Stimulated activated CD4-positive, alpha-beta T cell treated with anti-CD3 and anti-CD28 coated beads, Interleukin-4, amount 100 ng/mL, for 1 hour (primary cell): ENCODE results near the gene PPP6R3.
"Not testable (repeated sequence)": the region's sequence is repeated elsewhere in the genome, so short reads cannot be mapped to it uniquely, and the experiment has no call there.

Experiments
- DNase-seq: peaks from one replicate; pipeline ENCODE4 v3.0.0-alpha.2; 2020

The PPP6R3 gene

DNA sequence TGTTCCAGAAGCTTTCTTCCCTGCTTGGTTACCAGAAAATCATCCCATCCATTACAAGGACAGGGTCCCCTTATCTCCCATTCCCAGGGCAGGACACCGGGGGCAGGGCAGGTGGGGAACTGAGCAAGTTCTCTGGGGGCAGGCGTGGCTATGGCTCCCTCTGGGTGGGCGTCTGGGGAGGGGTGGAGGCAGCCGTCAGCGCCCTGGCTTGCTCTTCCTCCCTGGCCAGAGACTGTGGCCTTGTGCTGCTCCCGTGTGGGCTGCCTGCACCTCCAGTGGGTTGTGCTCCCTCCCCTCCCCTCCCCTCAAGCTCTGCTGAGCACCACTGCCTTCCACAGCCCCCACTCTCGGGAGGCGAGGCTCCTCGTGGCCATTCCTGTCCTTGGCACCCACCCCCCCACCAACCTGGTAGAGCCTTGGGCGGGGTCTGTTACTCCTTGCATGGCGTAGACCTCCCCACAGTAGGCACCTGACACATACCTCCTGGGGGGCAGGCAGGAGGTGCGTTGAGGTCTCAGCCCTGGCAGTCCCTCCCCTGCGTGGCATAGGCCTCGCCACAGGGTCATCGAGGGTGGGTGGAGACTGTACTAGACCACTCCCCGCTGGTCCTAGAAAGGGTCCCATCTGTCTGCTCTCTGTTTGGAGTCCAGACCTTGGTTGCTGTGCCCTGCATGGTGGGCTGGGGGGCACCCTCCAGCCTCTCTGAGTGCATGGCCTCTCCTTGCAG lies 24.2 kb upstream of the PPP6R3 start:
- DNase-seq = no peak

DNA sequence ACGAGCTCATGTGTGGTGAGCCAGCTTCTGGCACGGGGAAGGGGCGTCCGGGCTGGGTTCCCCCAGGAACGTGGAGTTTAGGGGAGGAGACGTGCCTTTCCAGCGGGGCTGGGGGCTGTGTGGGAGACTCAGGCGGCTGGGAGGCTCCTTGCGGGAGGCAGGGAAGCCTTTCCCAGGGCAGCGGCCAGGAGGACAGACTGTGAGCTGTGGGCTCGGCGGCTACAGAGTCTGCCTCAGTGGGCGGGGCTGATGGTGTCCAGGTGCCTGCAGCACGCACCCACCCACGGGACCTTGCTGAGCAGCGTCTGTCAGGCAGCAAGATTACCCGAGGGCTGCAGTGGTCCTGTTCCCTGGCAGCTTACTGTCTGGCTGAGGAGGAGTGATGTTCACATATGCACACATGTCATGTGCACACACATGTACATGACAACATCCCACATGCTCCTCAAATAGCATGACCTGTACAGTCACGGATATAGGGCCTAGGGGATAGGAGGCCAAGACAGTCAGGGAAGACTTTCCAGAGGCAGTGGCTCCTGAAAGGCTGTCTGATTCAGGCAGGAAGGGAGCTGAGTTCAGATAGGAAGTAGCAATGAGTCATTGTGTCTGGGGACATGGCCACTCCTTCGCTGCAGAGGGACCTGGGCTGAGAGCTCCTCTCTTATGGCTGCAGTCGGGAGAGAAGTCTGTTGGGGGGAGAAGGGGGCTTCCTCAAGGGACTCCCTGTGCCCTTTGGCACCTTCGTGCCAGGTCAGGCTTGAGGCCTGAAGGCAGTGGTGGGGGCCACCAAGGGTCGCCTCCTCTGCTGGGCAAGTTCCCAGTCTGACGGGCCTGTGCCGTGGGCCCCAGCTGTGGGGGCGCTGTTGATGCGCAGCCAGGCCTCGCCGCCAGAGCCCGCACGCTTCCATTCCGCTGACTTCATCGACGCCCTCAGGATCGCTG lies 23.3 kb upstream of the PPP6R3 start:
- no peak for DNase-seq

DNA sequence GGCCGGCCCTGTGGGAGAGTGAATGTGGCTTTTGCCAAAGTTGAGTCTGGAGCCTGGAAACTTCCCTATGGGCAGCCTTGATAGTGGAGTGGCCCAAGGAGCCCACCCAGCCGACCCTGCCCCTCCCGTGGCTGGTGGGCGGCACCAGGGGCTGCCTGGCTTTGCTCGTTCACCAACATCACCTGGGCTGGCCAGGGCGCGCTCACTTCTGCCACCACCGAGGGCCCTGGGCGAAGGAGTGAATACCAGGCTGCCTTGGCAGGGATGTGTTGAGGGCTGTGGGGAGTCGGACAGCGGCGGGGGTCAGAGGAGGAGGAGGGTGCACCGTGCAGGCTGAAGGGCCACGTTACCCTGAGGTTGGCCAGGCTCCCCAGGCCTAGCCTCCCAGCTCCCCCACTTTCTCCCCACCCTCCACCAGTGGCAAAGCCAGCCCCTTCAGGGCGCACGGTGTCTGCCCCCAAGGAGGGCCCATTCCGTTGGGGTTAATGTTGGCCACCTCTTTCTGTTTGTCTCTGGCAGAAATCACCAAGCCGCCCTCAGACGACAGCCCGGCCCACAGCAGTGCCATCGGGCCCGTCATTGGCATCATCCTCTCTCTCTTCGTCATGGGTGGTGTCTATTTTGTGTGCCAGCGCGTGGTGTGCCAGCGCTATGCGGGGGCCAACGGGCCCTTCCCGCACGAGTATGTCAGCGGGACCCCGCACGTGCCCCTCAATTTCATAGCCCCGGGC lies 22.5 kb upstream of the PPP6R3 start:
- no peak for DNase-seq

- no peak for DNase-seq
These were observed 21.8 kb upstream of the PPP6R3 start for GRCh38 chr11:68438658-68439259.

DNA sequence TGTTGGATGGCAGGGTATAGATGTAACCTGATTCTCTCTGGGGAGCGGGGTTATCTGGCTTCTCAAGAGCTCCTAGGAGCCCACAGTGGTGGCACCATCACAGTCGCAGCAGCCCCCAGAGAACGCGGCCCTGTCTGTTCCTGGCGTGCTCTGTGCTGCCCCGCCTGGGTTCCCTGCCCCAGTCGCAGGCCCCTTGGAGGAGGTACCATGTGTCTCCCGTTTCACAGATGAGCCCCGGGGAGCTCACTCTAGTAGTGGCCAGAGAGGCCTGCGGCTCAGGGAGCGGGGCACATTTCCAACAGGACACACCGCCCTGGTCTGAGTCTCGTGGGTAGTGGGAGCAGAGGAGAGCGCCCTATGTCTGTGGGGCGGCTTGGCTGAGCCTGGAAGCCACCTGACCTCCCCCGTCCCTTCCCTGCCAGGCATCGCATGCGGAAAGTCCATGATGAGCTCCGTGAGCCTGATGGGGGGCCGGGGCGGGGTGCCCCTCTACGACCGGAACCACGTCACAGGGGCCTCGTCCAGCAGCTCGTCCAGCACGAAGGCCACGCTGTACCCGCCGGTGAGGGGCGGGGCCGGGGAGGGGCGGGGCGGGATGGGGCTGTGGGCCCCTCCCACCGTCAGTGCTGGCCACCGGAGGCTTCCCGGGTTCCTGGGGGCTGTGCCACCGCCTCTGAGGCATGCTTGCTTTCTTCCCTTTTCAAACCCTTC lies 21.0 kb upstream of the PPP6R3 start:
- DNase-seq = no peak

- DNase-seq = no peak
These were observed 20.3 kb upstream of the PPP6R3 start for GRCh38 chr11:68440224-68440623.

- DNase-seq = no peak
These were observed 18.9 kb upstream of the PPP6R3 start for GRCh38 chr11:68441466-68442230.

GRCh38 chr11:68442433-68442832 lies 18.1 kb upstream of the PPP6R3 start:
- no peak for DNase-seq

DNA sequence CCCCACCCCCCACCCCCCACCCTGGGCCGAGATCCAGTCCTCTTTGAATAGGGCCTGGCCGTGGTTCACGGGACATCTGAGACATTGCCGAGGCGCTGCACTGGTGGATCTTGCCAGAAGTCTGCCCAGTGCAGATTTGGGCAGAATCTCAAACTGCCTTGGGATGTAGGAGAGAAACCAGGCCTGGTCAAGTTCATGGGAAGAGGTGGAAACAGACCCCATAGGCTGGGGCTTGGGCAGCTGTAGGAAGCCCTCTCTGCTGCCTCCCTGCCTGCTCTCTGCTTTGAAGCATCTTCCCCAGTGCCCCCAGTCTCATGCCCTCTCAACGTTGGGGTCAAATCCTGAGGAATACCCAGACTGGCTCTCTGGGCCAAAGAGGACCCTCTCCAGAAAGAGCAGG lies 16.0 kb upstream of the PPP6R3 start:
- DNase-seq = no peak

- no peak for DNase-seq
These were observed 15.0 kb upstream of the PPP6R3 start for GRCh38 chr11:68445531-68446035.

DNA sequence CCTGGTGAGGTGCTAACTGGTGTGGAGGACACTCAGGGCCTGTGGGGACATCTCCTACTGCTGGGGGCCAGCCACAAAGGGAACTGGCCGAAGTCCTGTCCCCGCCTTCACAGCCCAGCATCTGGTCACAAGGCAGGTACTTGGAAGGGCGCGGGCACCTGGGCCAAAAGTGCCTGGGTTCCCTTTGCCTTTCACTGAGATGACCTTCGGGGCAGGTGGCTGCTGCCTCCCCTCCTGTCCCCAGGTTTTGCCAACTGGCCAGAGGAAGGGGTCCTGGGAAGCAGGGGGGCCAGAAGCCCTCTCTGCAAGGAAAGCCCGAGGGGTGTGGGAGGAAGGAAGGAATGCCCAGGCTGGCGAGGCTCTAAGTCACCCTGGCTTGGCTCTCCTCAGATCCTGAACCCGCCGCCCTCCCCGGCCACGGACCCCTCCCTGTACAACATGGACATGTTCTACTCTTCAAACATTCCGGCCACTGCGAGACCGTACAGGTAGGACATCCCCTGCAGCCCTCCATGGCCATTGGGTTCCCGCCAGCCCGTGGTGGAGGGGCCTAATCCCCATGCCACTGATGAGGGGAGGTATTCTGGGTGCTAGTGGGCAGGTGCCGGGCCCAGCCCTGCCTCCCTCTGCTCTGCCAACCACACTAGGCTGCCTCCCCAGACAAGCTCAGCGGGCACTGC lies 14.4 kb upstream of the PPP6R3 start:
- DNase-seq = no peak

DNA sequence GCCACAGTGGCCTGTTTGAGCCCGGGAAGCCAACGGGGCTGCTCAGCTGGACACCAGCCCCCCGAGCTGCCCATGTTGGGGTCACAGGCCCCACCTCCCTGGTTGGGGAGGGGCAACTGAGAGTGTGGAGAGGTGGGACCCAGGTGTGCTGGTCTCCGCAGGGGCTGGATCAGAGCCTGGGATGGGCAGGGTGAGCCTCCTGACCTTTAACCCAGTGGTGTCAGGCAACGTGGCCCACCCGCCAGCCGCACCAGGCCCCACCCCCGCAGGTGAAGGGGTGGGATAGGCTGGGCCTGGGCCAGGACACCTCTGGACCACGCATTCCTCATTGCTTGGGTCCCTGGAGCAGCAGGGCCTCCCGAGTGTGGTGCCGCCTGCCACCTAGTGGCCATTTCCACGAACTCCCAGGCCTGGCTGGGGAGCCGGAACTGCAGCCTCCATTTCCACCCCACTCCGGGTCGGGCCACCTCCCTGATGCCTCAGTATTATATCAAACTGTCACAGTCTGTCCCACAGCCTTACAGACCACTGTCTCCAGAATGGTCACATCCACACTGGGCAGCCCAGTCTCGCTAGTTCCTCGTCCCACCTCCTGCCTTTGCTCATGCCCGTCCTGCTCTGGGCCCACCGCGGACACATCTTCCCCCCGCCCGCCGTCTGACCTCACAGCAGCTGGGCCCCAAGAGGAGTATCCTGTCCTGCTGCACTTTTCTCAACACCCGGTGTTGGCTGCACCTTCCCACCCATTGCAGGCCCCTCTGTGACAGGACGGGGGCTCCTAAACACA lies 13.3 kb upstream of the PPP6R3 start:
- DNase-seq = peak; percentile 77

DNA sequence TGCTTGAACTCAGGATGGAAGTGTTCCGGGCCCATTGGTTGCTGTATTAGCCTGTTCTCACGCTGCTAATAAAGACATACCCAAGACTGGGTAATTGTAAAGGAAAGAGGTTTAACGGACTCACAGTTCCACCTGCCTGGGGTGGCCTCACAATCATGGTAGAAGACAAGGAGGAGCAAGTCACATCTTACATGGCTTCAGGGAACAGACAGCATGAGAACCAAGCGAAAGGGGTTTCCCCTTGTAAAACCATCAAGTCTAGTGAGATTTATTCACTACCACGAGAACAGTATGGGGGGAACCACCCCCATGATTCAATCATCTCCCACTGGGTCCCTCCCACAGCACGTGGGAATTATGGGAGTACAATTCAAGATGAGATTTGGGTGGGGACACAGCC lies 12.6 kb upstream of the PPP6R3 start:
- DNase-seq = not testable (repeated sequence)

DNA sequence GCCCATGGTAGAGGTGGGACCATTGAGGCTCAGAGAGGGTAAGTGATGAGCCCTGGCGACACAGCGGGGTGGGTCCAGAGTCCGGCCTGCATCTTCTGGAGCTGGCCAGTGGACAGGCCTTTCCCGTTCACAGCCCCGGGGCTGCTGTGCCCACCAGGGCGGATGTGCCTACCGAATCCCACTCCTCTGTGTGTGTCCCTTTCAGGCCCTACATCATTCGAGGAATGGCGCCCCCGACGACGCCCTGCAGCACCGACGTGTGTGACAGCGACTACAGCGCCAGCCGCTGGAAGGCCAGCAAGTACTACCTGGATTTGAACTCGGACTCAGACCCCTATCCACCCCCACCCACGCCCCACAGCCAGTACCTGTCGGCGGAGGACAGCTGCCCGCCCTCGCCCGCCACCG lies 11.9 kb upstream of the PPP6R3 start:
- DNase-seq = no peak

GRCh38 chr11:68449951-68450350 lies 10.6 kb upstream of the PPP6R3 start:
- no peak for DNase-seq

- no peak for DNase-seq
These were observed 9.8 kb upstream of the PPP6R3 start for GRCh38 chr11:68450711-68451110.

GRCh38 chr11:68454767-68455166 lies 5.8 kb upstream of the PPP6R3 start:
- DNase-seq = no peak

DNA sequence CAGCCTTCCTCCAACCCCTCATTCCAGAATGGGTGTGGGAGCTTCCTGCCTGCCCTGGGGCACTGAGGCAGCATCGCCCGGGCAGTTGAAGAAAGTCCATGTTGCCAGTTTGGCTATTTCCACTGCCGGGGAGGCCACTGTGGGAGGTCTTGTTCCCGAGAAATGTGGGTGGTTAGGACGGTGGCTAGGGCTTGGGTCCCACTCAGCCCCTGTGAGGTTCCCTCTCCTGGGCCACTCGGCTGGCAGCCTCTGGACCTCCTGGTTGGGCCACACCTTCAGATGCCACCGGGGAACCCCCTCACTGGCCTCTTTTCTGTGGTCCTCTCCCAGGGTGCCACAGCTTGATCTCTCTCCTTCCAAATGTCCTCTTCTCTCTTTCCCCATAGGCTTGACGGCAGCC lies 5.1 kb upstream of the PPP6R3 start:
- DNase-seq = no peak

DNA sequence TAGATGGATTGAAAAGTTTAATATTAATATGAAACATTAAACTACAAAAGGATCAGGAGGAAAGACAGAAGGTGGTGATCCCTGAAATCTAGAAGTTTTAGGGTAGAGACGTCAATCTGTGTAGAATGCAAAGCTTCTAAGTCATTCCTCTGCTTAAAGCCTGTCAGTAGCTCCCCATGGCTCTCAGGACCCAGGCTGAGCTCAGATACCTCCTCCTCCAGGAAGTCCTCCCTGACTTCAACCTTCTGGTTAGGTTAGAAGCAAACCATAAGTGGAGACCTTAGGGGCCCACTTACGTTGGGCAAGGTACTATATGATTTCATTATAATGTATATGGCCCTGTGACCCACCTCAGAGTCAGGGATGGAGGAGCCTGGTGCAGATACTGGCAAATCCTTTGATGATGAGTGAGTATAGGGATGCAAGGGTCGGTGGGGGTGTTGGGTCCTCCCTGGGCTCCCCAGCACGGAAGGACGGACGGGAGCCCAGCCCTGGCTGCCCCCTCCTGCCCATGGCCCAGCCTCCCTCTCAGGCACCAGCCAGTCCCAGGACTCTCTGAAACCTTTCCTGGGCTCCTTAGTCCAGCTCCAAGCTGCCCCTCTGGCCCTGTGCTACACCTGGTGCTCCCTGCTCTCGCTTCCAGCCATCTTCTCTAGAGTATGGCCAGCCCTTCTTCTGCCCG lies 3.2 kb upstream of the PPP6R3 start:
- no peak for DNase-seq
